Activated CD4-positive, alpha-beta T cell treated with anti-CD3 and anti-CD28 coated beads, Interleukin-2, amount 50 U/mL, for 24 hours (primary cell): ENCODE data around the gene AJAP1.

Experiments
- DNase-seq, 2 donors: peaks; one replicate each; pipeline ENCODE4 v3.0.0-alpha.2; 2020; ENCODE audit warnings: low read depth in 1 of 2, low spot score in 1 of 2

The AJAP1 gene

GRCh38 chr1:4630561-4630960 lies 23.8 kb upstream of the AJAP1 start:
- no peak for DNase-seq

GRCh38 chr1:4631321-4631720 lies 23.1 kb upstream of the AJAP1 start:
- DNase-seq, result no peak

- DNase-seq, result no peak
Measured at GRCh38 chr1:4633346-4633745, 21.1 kb upstream of the AJAP1 start.

- no peak for DNase-seq
Measured at GRCh38 chr1:4634156-4634792, 20.1 kb upstream of the AJAP1 start.

GRCh38 chr1:4634793-4635406 lies 19.5 kb upstream of the AJAP1 start:
- DNase-seq, result no peak

- no peak for DNase-seq
Measured at GRCh38 chr1:4636186-4636585, 18.2 kb upstream of the AJAP1 start.

GRCh38 chr1:4636644-4637380 lies 17.6 kb upstream of the AJAP1 start:
- no peak for DNase-seq

GRCh38 chr1:4637616-4638344 lies 16.6 kb upstream of the AJAP1 start:
- DNase-seq, result no peak

- no peak for DNase-seq
Measured at GRCh38 chr1:4638345-4638729, 16.1 kb upstream of the AJAP1 start.

GRCh38 chr1:4640931-4641330 lies 13.5 kb upstream of the AJAP1 start:
- no peak for DNase-seq

GRCh38 chr1:4647391-4647790 lies 7.0 kb upstream of the AJAP1 start:
- DNase-seq, result no peak

- DNase-seq, result no peak
Measured at GRCh38 chr1:4648657-4649056, 5.8 kb upstream of the AJAP1 start.

GRCh38 chr1:4650481-4650880 lies 3.9 kb upstream of the AJAP1 start:
- DNase-seq, result no peak

- DNase-seq, result no peak
Measured at GRCh38 chr1:4650981-4651380, 3.4 kb upstream of the AJAP1 start.

- peak; percentile 37 to 45 for DNase-seq
Measured at GRCh38 chr1:4652631-4653327, 1.6 kb upstream of the AJAP1 start.

- DNase-seq, result no peak
Measured at GRCh38 chr1:4653328-4653660, 1.1 kb upstream of the AJAP1 start.

GRCh38 chr1:4654764-4655673 lies 610 bp downstream of the AJAP1 start:
- no peak for DNase-seq

- no peak for DNase-seq
Measured at GRCh38 chr1:4655674-4656532, 1.5 kb downstream of the AJAP1 start.

- no peak for DNase-seq
Measured at GRCh38 chr1:4656533-4657140, 2.2 kb downstream of the AJAP1 start.
